Neuronal stem cell (in vitro differentiated cells): ENCODE results near the gene DDI2.

Experiments used
- DNase-seq: peaks from one replicate; pipeline ENCODE4 v3.0.0-alpha.2; 2013; ENCODE audit warnings: low spot score
- H2AFZ ChIP-seq: one replicate; pipeline ENCODE4 v1.6.1; 2013; ENCODE audit warnings: mild to moderate bottlenecking, low read length, inconsistent platforms
- H2AK5ac ChIP-seq: 2 replicates; pipeline ENCODE4 v1.6.1; 2013; ENCODE audit warnings: low read depth, mild to moderate bottlenecking, inconsistent platforms, low read length, moderate library complexity, mixed read lengths
- H2BK120ac ChIP-seq: 2 replicates; pipeline ENCODE4 v1.6.1; 2013; ENCODE audit warnings: low read depth, mild to moderate bottlenecking, inconsistent platforms, low read length, moderate library complexity, mixed read lengths
- H2BK12ac ChIP-seq: one replicate; pipeline ENCODE4 v1.6.1; 2013; ENCODE audit warnings: low read length, inconsistent platforms
- H2BK15ac ChIP-seq: 2 replicates; pipeline ENCODE4 v1.6.1; 2013; ENCODE audit warnings: mild to moderate bottlenecking, low read length, inconsistent platforms, mixed read lengths
- H2BK5ac ChIP-seq: one replicate; pipeline ENCODE4 v1.6.1; 2013; ENCODE audit warnings: inconsistent platforms, mild to moderate bottlenecking, low read length, moderate library complexity
- H3K14ac ChIP-seq: one replicate; pipeline ENCODE4 v1.6.1; 2013; ENCODE audit warnings: low read length, inconsistent platforms
- H3K18ac ChIP-seq: 2 replicates; pipeline ENCODE4 v1.6.1; 2013; ENCODE audit warnings: low read length, inconsistent platforms
- H3K23ac ChIP-seq: 2 replicates; pipeline ENCODE4 v1.6.1; 2013; ENCODE audit warnings: low read depth, mild to moderate bottlenecking, mixed read lengths, low read length, inconsistent platforms; ENCODE audit not compliant: poor library complexity
- H3K27ac ChIP-seq: replicated peaks from 3 replicates; pipeline ENCODE4 v1.5.1; 2013; ENCODE audit warnings: low read length, inconsistent platforms
- H3K27me3 ChIP-seq, 3 experiments: 2 replicates each; pipeline ENCODE4 v1.6.1; 2013; ENCODE audit warnings: low read length in 3 of 3, mild to moderate bottlenecking in 2 of 3, inconsistent platforms in 1 of 3, low read depth in 1 of 3, mixed read lengths in 1 of 3, moderate library complexity in 1 of 3; ENCODE audit not compliant: control insufficient read depth in 3 of 3, insufficient read depth in 3 of 3
- H3K36me3 ChIP-seq, 2 donors: replicated peaks in 1 of 2; 2 replicates each; pipeline ENCODE4 v1.6.1; 2013; ENCODE audit warnings: low read length in 2 of 2; ENCODE audit not compliant: control insufficient read depth in 2 of 2, insufficient read depth in 2 of 2
- H3K4ac ChIP-seq: 2 replicates; pipeline ENCODE4 v1.6.1; 2013; ENCODE audit warnings: inconsistent platforms, mild to moderate bottlenecking, low read length, moderate library complexity
- H3K4me1 ChIP-seq, 2 donors: 1 replicate in 1 of 2; 2 replicates in 1 of 2; pipeline ENCODE4 v1.6.1; 2013; ENCODE audit warnings: low read length in 2 of 2, low read depth in 1 of 2; ENCODE audit not compliant: control insufficient read depth in 2 of 2, insufficient read depth in 1 of 2
- H3K4me2 ChIP-seq: one replicate; pipeline ENCODE4 v1.6.1; 2013; ENCODE audit warnings: mild to moderate bottlenecking, low read length, inconsistent platforms; ENCODE audit not compliant: insufficient read depth, poor library complexity, severe bottlenecking
- H3K4me3 ChIP-seq, 2 donors: 2 replicates each; pipeline ENCODE4 v1.5.1; 2013; ENCODE audit warnings: low read length in 2 of 2, mild to moderate bottlenecking in 2 of 2, inconsistent platforms in 1 of 2, moderate library complexity in 1 of 2
- H3K79me1 ChIP-seq: one replicate; pipeline ENCODE4 v1.6.1; 2013; ENCODE audit warnings: low read depth, mild to moderate bottlenecking, inconsistent platforms, low read length, moderate library complexity
- H3K9ac ChIP-seq: one replicate; pipeline ENCODE4 v1.6.1; 2013; ENCODE audit warnings: mild to moderate bottlenecking, low read depth, low read length, inconsistent platforms; ENCODE audit not compliant: poor library complexity
- H3K9me3 ChIP-seq, 2 donors: replicated peaks in 1 of 2; 2 replicates each; pipeline versions ENCODE3 to v1.6.1; 2013; ENCODE audit warnings: low read length in 2 of 2, mild to moderate bottlenecking in 2 of 2, inconsistent platforms in 1 of 2, low read depth in 1 of 2, mixed read lengths in 1 of 2, moderate library complexity in 1 of 2; ENCODE audit not compliant: control insufficient read depth in 2 of 2, insufficient read depth in 1 of 2
- H4K8ac ChIP-seq: one replicate; pipeline ENCODE4 v1.6.1; 2013; ENCODE audit warnings: low read depth, mild to moderate bottlenecking, inconsistent platforms, low read length, moderate library complexity
- H4K91ac ChIP-seq: one replicate; pipeline ENCODE4 v1.6.1; 2013; ENCODE audit warnings: low read length, low read depth, mild to moderate bottlenecking, inconsistent platforms; ENCODE audit not compliant: poor library complexity
- WGBS, 2 donors: extraction: QIAGEN DNeasy Blood & Tissue Kit; methylation state at CpG; one replicate each; pipeline ENCODE4 v1.1.7; 2013; ENCODE audit warnings: missing lambda C conversion rate in 2 of 2, mixed read lengths in 1 of 2; ENCODE audit not compliant: insufficient read length in 2 of 2, insufficient replicate concordance in 1 of 2; ENCODE audit errors: extremely low coverage in 2 of 2; 5-methylcytosine and 5-hydroxymethylcytosine counted together

DDI2 gene

GRCh38 chr1:15620902-15621682 is 3.8 kb downstream of the DDI2 start:
- H3K4me3 ChIP-seq = no peak overlapping the region
- H3K23ac ChIP-seq = no peak overlapping the region
- no peak overlapping the region for H3K27ac ChIP-seq

GRCh38 chr1:15621975-15622374 is 4.7 kb downstream of the DDI2 start:
- Histone ChIP-seq H3K79me1 (peaks cover 3% of the 10 kb centered on the region), H3K27me3 (no peaks in the 10 kb centered on the region), H4K91ac (no peak overlapping the region), H3K27ac (no peak overlapping the region), H4K8ac (no peak overlapping the region), H3K23ac (no peak overlapping the region), H3K36me3 (peaks cover 4 to 33% of the 10 kb centered on the region in 2 donors), H3K4me3 (no peak overlapping the region), H3K9me3 (no peaks in the 10 kb centered on the region), H3K18ac (no peak overlapping the region), H2BK12ac (no peak overlapping the region), H2BK120ac (no peak overlapping the region), H2AK5ac (no peak overlapping the region), H3K14ac (no peak overlapping the region), H3K4me2 (no peak overlapping the region), H2BK15ac (no peak overlapping the region), H3K9ac (no peak overlapping the region), H2AFZ (no peak overlapping the region), H3K4me1 (peaks cover 5% of the 10 kb centered on the region in 2 donors), H2BK5ac (no peak overlapping the region), H3K4ac (no peak overlapping the region)
- no CpG with 5 or more reads among the region's 5 CpGs for WGBS, 2 donors
- DNase-seq = no peak

More at GRCh38 chr1:15620902-15621682, 3.8 kb downstream of the DDI2 start:
- Histone ChIP-seq H2BK12ac (no peak overlapping the region), H3K14ac (no peak overlapping the region), H3K4ac (no peak overlapping the region), H2BK15ac (no peak overlapping the region), H4K91ac (no peak overlapping the region), H2BK5ac (no peak overlapping the region), H3K9ac (no peak overlapping the region), H2AK5ac (no peak overlapping the region), H3K9me3 (no peaks in the 10 kb centered on the region), H3K36me3 (peaks cover 0 to 25% of the 10 kb centered on the region in 2 donors), H2AFZ (no peak overlapping the region), H3K4me1 (peaks cover 5 to 6% of the 10 kb centered on the region in 2 donors), H3K27me3 (no peaks in the 10 kb centered on the region), H3K18ac (no peak overlapping the region), H3K4me2 (no peak overlapping the region), H2BK120ac (no peak overlapping the region), H3K79me1 (peaks cover 3% of the 10 kb centered on the region), H4K8ac (no peak overlapping the region)
- no peak for DNase-seq
- WGBS, 2 donors = no CpG with 5 or more reads among the region's 7 CpGs

DNA sequence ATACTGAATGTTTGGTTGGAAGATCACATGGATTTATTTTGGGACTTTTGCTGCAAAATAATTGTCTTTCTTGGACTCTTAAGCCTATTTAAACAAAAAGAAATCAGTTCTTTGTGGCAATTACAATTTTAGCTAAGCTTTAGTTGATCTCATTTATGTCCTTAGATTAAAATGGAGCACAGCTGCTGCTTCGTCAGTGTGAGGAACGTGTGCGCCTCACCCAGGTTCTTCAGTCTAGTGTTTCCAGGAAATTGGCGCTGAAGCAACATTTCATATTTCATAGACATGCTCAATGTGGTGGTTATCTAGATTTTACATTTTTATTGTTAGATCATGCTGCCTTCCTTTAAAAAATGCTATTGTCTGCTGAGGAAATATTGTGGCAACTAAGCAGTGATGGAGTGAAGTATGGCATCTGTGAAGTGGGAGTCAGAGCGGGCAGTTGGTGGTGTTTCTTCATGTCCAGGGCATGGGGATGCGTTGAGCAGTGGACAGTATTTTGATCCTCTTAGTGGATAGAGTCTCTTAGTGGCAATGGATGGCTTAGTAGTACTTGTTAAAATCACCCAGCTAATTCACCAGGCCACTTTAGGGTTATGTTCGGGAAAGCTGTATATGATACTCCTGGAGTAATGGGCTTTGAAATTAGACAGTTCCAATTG is 5.6 kb downstream of the DDI2 start:
- Histone ChIP-seq H3K9ac (no peak overlapping the region), H3K4ac (no peak overlapping the region), H3K27ac (no peak overlapping the region), H2BK120ac (no peak overlapping the region), H3K79me1 (peaks cover under 1% of the 10 kb centered on the region), H3K9me3 (no peaks in the 10 kb centered on the region), H2BK5ac (no peak overlapping the region), H3K14ac (no peak overlapping the region), H3K23ac (no peak overlapping the region), H3K18ac (no peak overlapping the region), H3K4me1 (peaks cover 5% of the 10 kb centered on the region in 2 donors), H3K36me3 (peaks cover 5 to 41% of the 10 kb centered on the region in 2 donors), H2AK5ac (no peak overlapping the region), H2BK15ac (no peak overlapping the region), H3K4me3 (no peak overlapping the region), H4K8ac (no peak overlapping the region), H2BK12ac (no peak overlapping the region), H3K4me2 (no peak overlapping the region), H4K91ac (no peak overlapping the region), H3K27me3 (no peaks in the 10 kb centered on the region), H2AFZ (no peak overlapping the region)
- no peak for DNase-seq
- no CpG with 5 or more reads among the region's 7 CpGs for WGBS, 2 donors

DNA sequence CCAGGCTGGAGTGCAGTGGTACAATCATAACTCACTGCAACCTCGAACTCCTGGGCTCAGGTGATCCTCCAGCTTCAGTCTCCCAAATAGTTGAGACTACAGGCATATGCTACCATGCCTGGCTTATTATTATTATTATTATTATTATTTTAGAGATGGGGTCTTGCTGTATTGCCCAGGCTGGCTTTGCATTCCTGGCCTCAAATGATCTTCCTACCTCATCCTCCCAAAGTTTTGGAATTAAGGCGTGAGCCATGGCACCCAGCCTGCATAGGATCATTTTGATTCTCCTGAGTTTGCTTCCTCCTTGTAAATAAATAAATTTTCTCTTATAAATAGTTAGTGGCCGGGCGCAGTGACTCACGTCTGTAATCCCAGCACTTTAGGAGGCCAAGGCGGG is 6.2 kb downstream of the DDI2 start:
- Histone ChIP-seq H2BK15ac (no peak overlapping the region), H3K27me3 (no peaks in the 10 kb centered on the region), H3K18ac (no peak overlapping the region), H4K91ac (no peak overlapping the region), H4K8ac (no peak overlapping the region), H3K9ac (no peak overlapping the region), H2AFZ (no peak overlapping the region), H3K4me1 (peaks cover 5% of the 10 kb centered on the region in 2 donors), H3K27ac (no peak overlapping the region), H3K4ac (no peak overlapping the region), H2BK12ac (no peak overlapping the region), H3K23ac (no peak overlapping the region), H3K36me3 (peaks cover 5 to 47% of the 10 kb centered on the region in 2 donors), H3K79me1 (no peaks in the 10 kb centered on the region), H2BK5ac (no peak overlapping the region), H3K9me3 (no peaks in the 10 kb centered on the region), H3K4me2 (no peak overlapping the region), H2BK120ac (no peak overlapping the region), H3K14ac (no peak overlapping the region), H3K4me3 (no peak overlapping the region), H2AK5ac (no peak overlapping the region)
- no peak for DNase-seq
- no CpG with 5 or more reads among the region's 6 CpGs for WGBS, 2 donors
